ENCODE results near the gene TRPM8.

Gene TRPM8

DNA sequence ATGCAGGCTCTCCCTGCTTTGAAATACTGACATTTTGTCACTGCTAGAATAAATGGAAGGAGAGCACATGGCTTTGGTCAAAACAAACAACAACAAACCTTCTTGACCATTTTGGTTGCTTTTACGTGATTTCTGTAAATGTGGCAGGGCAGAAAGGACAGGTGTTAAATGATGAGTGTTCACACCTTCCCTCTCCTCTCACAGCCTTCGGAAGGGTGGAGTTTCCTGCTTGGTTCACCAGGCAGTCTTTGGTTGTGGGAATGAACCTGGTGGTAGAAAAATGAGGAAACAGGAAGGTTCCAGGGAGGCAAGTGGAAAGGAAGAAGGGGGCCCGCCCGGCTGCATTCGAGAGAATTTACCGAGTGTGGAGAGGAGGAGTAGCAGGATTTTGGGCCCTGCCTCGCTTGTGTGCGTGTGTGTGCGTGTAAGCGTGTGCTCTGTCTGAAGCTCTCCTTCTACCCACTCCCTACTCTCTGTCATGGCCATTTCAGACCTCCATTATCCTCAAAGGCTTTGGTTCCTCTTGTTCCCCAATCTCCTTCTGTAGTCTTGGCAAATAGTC lies 109.6 kb downstream of the TRPM8 start:
- TF ChIP-seq, protein P1, sequence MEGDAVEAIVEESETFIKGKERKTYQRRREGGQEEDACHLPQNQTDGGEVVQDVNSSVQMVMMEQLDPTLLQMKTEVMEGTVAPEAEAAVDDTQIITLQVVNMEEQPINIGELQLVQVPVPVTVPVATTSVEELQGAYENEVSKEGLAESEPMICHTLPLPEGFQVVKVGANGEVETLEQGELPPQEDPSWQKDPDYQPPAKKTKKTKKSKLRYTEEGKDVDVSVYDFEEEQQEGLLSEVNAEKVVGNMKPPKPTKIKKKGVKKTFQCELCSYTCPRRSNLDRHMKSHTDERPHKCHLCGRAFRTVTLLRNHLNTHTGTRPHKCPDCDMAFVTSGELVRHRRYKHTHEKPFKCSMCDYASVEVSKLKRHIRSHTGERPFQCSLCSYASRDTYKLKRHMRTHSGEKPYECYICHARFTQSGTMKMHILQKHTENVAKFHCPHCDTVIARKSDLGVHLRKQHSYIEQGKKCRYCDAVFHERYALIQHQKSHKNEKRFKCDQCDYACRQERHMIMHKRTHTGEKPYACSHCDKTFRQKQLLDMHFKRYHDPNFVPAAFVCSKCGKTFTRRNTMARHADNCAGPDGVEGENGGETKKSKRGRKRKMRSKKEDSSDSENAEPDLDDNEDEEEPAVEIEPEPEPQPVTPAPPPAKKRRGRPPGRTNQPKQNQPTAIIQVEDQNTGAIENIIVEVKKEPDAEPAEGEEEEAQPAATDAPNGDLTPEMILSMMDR (IDR thresholded peaks at IDR 0.05; ENCODE audit: low read depth, low read length) = no peak
- H3K4me3 ChIP-seq (ENCODE audit: low read depth, low read length) = no peak overlapping the region

DNA sequence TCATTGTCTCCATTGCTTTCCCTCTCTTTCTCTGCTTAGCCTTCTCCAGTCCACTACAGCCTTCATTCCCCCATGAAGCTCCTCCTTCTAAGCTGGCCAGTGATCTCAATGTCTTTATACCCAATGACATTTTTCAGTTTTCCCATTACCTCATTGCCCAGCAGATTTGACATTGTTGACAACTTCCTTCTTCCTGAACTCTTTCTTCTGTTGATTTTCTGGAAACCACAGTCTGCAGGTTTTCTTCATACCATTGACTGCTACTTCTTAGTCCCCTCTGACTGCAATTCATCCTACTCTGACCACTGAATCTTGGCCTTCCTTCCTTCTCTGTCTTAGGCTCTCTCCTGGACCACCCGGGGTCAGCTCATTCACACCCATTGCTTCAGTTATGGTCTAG lies 110.5 kb downstream of the TRPM8 start:
- TF ChIP-seq, protein P1 (IDR thresholded peaks at IDR 0.05; ENCODE audit: low read depth, low read length) = no peak
- no peak overlapping the region for H3K4me3 ChIP-seq (ENCODE audit: low read depth, low read length)

DNA sequence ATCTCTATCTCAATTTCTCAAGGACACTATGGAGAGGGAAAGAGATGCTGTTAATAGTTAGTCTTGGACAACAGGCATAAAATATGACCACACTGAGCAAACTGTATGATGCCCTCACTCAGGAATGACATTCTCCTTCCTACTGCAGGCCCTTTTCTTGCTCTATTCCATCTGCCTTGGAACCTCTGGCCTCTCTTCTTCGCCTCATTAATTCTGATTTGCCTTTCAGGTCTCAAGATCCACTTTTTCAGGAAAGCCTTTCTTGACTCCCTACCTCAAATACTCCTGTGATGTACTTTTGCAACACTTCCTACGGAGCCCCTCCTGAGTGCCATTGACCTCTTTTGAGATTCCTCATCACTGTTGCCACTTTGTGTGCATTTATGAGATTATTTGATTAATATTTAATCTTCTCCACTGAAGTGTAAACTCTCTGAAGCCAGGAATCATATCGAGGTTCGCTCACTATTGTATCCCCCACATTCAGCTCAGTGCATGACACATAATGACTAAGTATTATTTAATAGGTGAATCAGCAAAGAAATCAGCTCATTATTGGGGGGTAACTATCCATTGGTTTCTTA lies 112.1 kb downstream of the TRPM8 start:
- TF ChIP-seq, protein P1 (IDR thresholded peaks at IDR 0.05; ENCODE audit: low read depth, low read length) = no peak
- H3K4me3 ChIP-seq (ENCODE audit: low read depth, low read length) = no peak overlapping the region

DNA sequence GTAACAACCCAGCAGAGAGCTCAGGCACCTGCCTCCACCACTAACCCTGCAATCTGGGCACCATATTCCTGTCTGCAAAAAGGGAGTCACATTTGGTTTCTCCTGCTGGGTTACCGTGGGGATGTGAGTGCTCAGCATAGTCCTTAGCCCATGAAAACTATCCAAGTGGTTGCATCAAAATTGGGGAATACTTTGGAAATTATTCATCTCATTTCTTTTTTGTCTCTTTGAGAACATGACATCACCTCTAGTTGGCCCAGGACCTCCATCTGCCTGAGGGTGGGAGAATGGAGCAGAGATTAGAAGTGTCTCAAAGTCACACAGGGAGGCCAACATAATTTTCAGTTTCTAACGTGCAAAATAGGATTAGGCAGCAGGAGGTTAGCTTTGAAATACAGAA lies 114.0 kb downstream of the TRPM8 start:
- TF ChIP-seq, protein P1 (IDR thresholded peaks at IDR 0.05; ENCODE audit: low read depth, low read length) = no peak
- H3K4me3 ChIP-seq (ENCODE audit: low read depth, low read length) = no peak overlapping the region

DNA sequence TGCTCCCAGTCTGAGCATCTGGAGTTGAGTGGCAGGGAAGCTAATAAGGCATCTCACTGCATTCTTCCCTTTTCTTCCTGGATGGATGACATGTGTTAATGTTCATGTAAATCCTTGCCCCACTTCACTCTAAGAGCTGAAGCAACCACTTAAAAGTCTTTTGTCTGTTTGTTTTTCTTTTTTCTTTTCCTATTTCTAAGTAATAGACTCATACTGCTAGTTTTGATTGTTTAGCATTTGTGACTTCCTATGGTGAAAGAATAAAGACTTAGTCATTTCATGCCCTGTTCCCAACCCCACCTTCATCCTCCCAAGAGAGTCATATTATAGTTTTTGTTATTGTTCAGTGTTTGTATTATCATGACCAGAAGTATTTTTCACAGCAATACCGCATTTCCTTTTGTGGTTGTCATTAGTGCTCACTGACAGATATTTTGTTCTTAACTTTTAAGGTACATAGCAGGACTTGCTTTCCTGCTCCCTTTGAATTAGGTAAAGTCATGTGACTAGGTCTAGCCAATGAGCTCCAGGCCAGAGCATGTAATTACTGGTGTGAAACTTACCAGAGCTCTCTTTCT lies 115.2 kb downstream of the TRPM8 start:
- no peak overlapping the region for H3K4me3 ChIP-seq (ENCODE audit: low read depth, low read length)
- TF ChIP-seq, protein P1 (IDR thresholded peaks at IDR 0.05; ENCODE audit: low read depth, low read length) = no peak

DNA sequence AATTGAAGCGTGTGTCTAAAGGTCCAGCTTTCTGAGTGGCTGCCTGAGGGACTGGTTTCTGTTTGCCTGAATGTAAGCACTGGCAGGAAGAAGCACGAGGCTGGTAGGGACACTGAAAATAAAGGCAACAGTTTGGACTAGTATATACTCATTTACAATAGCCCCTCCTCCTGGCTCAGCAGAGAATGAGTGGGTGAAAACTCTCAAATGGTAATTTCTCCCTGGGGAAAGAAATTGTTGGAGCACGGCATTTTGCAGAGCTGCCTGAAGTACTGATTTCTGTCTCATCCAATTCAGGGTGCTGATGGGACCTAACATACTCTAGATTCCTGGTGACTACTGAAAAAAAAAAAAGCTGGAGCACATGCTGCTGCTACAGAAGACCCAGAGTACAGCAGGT lies 116.0 kb downstream of the TRPM8 start:
- TF ChIP-seq, protein P1 (IDR thresholded peaks at IDR 0.05; ENCODE audit: low read depth, low read length) = no peak
- no peak overlapping the region for H3K4me3 ChIP-seq (ENCODE audit: low read depth, low read length)

DNA sequence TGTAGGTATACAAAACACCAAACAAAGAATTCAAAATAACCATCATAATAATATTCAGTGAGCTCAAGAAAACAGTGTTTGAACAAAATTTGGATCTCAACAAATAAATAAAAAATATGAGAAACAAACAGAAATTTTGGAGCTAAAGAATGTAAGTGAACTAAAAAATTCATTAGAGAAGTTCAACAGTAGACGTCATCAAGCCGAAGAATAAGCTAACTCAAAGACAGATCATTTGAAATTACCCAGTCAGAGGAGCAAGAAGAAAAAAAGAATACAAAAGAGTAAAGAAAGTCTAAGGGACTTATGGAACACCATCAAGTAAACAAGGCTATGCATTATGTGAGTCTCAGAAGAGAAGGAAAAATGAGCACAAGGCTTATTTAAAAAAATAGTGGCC lies 116.7 kb downstream of the TRPM8 start:
- H3K4me3 ChIP-seq (ENCODE audit: low read depth, low read length) = no peak overlapping the region
- TF ChIP-seq, protein P1 (IDR thresholded peaks at IDR 0.05; ENCODE audit: low read depth, low read length) = no peak
